Caki2 (cell line): ENCODE results near the gene TMEM61. TPM values are rescaled to one million over a fixed set of nuclear protein-coding genes. Genes with fewer than 3 reads are reported as not detected.
"Not testable (repeated sequence)": the region's sequence is repeated elsewhere in the genome, so short reads cannot be mapped to it uniquely, and the experiment has no call there.

Experiments used
- DNase-seq: peaks from one replicate; pipeline ENCODE4 v3.0.0-alpha.2; 2015; ENCODE audit warnings: low read depth
- in situ Hi-C: cut with HindIII; loops from 2 replicates; pipeline ENCODE4 v1.10.0; 2016; ENCODE audit warnings: low sequenced_read_pairs, low pct_unique_long_range_greater_than_20kb, mixed read lengths
- total RNA-seq: library from RNA; depleted of rRNA; stranded (reverse); fragments of >200 nt; shearing (Covaris generic); gene quantifications from 2 replicates; pipeline ENCODE4 v1.2.3, GENCODE V29; 2014; ENCODE audit warnings: low replicate concordance

The TMEM61 gene
- total RNA-seq, 1 experiment from 2014 or later = 2.2 TPM

DNA sequence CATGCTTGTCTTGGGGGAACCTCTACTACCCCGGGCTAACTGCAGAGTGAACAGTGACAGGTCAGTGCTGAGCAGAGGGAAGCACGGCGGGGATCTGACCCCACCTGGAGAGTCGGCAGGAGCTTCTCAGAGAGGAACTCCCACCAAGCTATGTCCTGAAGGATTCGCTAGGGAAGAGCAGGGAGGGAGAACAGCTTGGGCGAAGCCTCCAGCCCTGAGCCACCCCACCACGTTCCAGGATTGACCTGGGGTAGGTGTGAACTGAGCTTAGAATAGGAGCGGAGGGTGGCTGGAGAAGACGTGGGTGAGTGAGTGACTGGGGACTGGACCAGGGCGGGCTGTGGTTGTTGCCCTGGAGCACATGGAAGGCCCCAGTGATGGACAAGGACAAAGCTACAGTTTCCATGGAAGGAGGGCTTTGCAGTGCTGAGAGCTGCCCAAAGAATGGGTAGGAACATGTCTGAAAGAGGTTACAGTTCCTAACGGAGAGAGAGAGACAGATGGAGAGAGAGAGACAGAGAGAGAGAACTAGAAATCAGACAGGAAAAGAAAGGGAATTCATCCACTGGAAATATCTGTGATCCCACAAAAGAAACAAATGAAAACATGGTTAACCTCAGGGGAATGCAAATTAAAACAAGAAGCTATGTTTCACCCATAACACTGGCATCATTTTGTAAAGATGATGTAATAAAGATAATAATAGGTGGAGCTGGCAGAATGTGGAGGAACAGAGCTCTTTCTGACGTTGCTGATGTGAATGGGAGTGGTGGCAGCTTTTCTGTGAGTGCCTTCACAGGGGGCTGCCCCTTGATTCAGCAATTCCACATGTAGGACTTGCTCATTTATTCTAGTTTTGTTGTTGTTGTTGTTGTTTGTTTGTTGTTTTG is 35.5 kb downstream of the TMEM61 start:
- in situ Hi-C loops = no loop called here
- no peak for DNase-seq

GRCh38 chr1:55018395-55018794 is 38.0 kb downstream of the TMEM61 start:
- no peak for DNase-seq
- in situ Hi-C loops = no loop called here

- in situ Hi-C loops = no loop called here
Measured at GRCh38 chr1:55021942-55022546, 41.6 kb downstream of the TMEM61 start.

DNA sequence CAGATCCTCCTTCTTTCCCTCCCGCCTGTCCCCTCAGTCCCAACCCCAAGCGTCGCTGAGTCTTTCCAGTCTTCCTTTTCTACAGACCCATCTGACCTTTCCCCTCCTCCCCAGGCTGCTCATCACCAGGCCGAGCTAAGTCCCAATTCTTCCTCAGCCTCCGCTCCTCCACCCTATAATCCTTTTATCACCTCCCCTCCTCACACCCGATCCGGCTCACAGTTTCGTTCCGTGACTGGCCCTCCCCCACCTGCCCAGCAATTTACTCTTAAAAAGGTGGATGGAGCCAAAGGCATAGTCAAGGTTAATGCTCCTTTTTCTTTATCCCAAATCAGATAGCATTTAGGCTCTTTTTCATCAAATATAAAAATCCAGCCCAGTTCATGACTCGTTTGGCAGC is 43.7 kb downstream of the TMEM61 start:
- in situ Hi-C loops, DNase-seq: not testable (repeated sequence)

More at GRCh38 chr1:55021942-55022546, 41.6 kb downstream of the TMEM61 start:
- peak; percentile 86 for DNase-seq

GRCh38 chr1:55026682-55027081 is 46.3 kb downstream of the TMEM61 start:
- DNase-seq, in situ Hi-C loops: not testable (repeated sequence)

DNA sequence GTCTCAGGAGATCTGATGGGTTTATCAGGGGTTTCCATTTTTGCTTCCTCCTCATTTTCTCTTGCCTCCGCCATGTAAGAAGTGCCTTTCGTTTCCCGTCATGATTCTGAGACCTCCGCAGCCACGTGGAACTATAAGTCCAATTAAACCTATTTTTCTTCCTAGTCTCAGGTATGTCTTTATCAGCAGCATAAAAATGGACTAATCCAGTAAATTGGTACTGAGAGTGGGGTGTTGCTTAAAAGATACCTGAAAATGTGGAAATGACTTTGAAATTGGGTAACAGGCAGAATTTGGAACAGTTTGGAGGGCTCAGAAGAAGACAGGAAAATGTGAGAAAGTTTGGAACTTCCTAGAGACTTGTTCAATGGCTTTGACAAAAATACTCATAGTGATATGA is 50.7 kb downstream of the TMEM61 start:
- in situ Hi-C loops, DNase-seq: not testable (repeated sequence)

- in situ Hi-C loops = no loop called here
- no peak for DNase-seq
Measured at GRCh38 chr1:55033265-55033614, 52.8 kb downstream of the TMEM61 start.

DNA sequence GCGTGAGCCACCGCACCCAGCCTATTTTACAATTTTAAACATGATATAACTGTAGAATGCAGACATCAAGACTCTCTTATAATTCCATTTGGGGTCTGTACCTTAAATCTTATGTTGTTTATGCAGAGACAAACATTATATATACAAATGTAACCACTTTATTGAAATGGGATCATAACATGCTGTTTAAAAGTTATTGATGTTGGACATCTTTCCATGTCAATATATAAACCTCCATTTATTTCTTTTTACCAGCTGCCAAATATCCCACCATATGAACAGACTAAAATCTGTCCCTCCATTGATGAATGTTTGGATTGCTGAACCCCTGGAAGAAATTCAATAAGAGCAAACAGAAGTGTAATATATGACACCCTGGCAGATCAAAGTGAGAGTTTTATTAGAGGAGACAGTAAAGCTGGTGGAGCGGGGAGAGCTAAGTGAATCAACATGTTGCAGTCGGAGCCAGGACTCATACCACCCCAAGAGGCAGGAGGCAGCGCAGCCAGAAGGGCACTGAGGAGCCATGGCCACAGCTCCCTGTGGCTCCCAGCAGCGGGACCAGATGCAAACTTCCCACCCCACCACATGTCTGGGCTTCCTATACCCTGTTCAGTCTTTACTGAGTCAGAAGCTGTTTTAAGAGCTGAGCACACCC is 54.2 kb downstream of the TMEM61 start:
- DNase-seq = no peak
- in situ Hi-C loops = no loop called here

- in situ Hi-C loops = no loop called here
- no peak for DNase-seq
Measured at GRCh38 chr1:55035904-55036303, 55.5 kb downstream of the TMEM61 start.

- in situ Hi-C loops = no loop called here
- no peak for DNase-seq
Measured at GRCh38 chr1:55037733-55038551, 57.5 kb downstream of the TMEM61 start.

- DNase-seq = no peak
- in situ Hi-C loops = no loop called here
Measured at GRCh38 chr1:55038552-55038838, 58.1 kb downstream of the TMEM61 start.

DNA sequence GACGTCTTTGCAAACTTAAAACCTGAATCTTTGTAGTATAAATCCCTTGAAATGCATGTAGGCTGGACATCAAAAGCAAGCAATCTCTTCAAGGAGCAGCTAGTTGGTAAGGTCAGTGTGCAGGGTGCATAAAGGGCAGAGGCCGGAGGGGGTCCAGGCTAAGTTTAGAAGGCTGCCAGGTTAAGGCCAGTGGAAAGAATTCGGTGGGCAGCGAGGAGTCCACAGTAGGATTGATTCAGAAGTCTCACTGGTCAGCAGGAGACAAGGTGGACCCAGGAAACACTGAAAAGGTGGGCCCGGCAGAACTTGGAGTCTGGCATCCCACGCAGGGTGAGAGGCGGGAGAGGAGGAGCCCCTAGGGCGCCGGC is 58.5 kb downstream of the TMEM61 start:
- no peak for DNase-seq
- in situ Hi-C loops = no loop called here

- in situ Hi-C loops = no loop called here
Measured at GRCh38 chr1:55039342-55040082, 59.1 kb downstream of the TMEM61 start, which contains the start of gene PCSK9. TSS of gene PCSK9 (plus strand) at chr1:55039548. CDS start at chr1:55039838, 290 bp downstream.

DNA sequence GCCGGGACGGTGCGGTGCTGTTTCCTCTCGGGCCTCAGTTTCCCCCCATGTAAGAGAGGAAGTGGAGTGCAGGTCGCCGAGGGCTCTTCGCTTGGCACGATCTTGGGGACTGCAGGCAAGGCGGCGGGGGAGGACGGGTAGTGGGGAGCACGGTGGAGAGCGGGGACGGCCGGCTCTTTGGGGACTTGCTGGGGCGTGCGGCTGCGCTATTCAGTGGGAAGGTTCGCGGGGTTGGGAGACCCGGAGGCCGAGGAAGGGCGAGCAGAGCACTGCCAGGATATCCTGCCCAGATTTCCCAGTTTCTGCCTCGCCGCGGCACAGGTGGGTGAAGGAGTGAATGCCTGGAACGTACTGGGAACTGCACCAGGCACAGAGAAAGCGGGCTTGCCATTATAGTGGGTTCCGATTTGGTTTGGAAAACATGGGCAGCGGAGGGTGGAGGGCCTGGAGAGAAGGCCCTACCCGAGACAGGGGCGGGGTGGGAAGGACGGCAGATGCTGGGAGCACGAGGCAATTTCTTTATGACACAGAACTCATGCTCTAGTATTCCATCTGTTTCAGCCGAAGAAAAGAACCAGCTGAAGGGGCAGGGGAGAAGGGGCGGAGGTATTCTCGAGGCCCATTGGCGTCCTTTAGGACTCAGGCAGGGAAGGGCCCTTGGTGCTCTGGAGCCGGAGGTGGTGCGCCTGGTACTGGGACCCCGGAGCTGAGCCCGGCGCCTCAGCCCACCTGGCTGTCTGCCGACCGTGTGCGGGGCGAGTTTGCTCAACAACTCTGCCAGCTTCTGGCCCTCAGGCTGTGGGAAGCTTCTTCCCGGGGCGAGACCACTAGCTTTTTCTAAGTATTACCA is 59.9 kb downstream of the TMEM61 start:
- no peak for DNase-seq
- in situ Hi-C loops = no loop called here

More at GRCh38 chr1:55039342-55040082, 59.1 kb downstream of the TMEM61 start, which contains the start of gene PCSK9:
- DNase-seq = no peak

- in situ Hi-C loops = no loop called here
- no peak for DNase-seq
Measured at GRCh38 chr1:55040933-55041494, 60.6 kb downstream of the TMEM61 start.

- in situ Hi-C loops = no loop called here
Measured at GRCh38 chr1:55041613-55042012, 61.2 kb downstream of the TMEM61 start.

More at GRCh38 chr1:55041613-55042012, 61.2 kb downstream of the TMEM61 start:
- DNase-seq = no peak
